ENCODE results near the gene LRMDA.

LRMDA gene

DNA sequence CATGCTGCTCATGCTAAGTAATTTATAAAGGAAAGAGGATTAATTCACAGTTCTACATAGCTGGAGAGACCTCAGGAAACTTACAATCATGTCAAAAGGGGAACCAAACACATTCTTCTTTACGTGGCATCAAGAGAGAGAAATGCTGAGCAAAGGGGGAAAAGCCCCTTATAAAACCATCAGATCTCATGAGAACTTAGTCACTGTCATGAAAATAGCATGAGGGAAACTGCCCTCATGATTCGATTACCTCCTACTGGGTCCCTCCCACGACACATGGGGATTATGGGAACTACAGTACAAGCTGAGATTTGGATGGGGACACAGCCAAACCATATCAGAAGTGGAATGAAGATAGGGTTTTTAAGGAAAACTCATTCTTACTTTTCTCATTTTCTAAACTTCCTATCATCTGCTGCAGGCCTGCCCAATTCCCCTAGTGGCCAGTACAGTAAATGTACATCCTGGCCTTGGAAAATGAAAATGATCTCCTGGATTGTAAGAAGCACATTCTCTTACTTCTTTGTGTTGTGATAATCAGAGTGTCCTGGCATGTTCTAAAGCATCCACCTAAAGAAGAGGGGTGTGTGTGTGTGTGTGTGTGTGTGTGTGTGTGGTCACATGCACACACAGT lies 421.5 kb downstream of the LRMDA start:
- no peak for DNase-seq

DNA sequence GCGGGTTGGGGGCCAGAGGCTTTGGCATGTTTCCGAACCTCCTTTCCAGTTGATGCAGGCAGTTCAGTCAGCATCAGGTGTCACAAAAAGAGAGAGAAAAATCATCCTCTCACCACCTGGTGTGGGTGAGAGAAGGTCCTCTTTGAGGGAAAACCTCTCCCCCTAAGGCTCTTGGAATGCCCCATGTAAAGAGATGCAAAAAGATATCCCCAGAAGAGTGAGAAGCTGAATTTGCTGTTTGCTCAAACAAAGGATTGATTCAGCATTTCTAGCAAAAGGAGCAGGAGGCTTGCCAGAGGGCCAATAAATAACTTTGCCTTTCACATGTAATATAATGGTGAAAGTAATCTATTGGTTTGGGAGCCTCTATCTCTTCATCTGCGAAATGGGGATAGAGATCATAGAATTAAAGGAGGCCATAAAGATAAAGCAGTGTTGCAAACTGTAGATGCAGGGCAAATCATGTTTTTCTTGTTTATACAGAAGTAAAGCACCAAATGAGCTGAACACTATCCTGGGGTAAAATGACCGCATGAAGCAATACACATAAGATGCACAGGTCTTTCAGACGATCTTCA lies 425.9 kb downstream of the LRMDA start:
- DNase-seq = no peak

DNA sequence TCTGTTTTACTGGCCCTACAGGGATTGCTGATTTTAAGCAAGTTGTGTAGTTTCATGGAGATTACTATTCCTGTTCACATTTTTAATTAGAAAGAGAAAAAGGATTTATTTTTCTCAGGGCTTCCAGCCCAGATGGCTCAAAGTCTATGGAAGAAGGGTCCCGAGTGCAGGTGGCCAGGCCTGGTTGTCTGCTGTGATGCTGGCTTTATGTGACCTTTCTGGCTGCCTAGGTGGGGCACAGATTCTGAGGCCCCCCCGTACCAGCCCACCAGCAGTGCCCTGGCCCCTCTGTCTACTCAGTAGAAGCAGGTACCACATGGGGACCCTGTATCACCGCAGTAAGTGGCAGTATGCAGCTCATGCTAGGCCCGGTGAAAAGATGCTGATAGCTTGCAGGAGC lies 426.5 kb downstream of the LRMDA start:
- DNase-seq = no peak

DNA sequence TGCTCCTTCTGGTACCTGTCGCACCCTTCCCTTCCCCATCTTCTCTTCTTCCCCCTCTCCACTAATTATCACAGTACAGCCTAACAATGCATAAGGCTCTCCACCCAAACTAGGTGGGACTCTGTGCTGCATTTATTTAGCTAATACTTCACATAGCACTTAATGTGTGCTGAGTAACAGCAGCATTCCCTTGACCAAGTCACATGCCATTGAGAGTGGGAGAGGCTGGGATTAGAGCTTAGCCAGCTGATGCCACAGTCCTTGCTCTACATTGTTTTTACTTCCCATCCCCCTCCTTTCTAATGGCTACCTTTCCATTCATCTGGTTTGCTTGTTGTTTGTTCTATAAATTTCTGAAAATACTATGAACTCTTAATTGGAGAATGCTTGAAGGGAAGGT lies 426.9 kb downstream of the LRMDA start:
- DNase-seq = no peak

DNA sequence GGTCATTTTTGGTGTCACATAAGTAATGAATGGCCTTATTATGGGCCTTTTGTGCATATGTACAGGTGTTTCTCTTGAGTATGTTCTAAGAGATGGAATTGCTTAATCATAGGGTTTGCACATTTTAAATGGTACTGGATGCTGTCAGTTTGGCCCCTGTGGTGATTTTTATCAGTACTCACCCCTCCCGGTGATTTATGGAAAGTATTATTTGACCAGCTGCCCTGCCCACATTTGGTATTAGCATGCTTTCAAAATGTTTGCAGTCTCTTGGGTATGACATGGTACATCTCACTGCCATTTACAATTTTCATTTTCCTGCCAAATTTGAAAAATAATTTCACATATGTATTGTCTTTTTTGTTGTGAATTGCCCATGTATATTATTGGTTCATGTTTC lies 427.7 kb downstream of the LRMDA start:
- no peak for DNase-seq

DNA sequence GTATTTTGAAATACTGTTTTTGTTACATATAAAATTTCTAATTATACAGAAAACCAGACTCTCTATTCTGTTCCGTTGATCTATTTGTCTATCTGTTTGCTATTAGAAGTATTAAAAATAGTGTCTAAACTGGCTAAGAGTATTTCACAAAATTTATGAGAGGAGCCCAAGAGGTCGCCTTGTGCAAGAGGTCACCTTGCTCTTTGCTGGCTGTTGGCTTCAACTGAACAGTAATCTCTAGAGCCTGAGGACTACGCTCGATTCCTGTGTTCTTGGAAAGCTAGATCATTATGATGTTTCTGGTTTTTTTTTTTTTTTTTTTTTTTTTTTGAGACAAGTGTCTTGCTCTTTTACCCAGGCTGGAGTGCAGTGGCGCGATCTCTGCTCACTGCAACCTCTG lies 428.6 kb downstream of the LRMDA start:
- DNase-seq = no peak

DNA sequence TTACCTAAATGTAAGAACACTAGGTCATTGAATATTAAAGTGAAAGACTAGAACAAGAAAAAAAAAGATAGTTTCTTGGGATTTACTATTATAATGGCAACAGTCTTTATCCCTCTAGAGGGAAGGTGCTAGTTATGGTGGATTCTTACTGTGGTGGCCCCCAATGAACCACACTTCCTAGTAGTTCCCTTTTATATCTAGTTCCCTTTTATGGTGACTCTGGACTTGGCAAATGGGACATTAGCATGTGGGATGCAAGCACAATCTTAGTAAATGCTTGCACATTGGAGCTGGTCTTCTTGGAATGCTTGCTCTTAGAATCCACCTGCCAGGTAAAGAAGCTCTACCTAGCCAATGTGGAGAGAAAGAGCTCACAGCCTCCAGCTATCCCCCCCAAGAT lies 430.2 kb downstream of the LRMDA start:
- no peak for DNase-seq

DNA sequence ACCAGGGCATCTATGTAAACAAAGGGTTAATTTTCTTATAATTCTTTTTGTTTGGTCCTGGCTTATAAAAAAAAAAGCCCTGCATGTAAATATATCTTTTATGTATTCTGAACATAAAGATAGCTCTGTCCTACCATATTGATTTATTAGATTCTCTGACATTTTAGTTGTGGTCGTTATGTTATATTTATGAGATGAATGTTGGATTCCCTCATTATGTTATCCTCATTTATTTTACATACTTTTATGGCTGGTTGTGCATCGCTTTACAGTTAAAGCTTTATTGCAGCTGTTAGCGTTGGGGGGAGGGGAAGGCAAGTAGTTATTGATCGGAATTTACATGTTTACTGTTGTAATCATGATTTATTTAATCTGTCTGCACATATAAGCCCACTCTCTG lies 431.5 kb downstream of the LRMDA start:
- DNase-seq = no peak

DNA sequence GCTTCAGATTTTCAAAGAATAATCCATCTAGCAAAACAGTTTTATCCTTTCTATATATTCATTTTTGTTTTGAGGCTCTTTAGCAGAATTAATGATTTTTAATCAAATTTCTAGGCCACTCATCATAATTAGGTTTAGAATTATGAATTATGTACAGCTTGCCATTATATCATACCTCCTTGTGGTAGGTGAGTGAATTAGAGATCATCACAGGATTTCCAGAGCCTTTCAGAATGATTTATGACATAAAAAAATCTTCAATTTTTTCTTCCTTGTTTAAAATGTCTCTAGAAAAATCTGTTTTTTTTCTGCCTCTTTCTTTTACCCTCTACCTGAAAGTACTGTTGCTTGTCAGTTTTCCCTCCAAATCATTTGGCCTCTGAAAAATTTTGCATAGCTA lies 433.3 kb downstream of the LRMDA start:
- DNase-seq = no peak

DNA sequence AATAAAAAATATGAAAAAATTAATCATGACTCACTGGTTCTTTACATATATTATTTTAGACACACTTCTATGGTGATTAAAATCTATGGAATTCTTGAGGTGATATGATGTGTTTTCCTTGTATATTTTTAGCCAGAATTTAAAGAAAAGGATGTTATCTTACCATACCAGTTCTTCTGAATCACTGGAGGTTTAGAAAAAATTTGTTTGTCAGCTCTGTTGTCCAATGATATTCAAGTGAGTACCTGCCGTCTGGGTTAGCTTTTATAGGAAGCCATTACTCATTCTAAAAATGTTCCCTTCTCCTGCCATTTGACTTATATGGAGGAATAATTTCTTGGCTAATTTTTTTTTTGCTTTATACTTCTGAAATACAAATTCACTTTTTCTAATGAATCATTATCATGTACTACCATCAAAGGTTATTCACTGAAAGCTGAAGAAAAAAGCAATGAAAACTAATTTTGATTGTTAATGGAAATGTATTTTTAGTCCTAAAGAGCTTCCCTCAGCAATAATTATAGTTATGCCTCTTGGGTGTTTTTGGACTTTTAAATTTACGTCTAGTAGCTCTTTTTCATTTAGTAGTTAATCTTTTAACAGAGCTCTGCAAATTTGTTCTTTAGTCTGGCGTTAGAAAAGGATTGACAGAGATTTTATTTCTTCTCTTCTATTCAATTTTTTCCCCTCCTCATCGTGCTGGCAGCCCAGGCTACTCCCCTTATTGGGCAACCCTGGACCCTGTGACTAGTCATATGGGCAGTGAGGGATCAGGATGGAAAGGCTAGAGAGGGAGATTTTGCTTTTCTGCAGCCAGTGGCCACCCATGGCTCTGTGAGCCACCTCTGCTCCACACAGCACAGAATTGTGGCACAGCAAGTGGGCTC lies 434.2 kb downstream of the LRMDA start:
- no peak for DNase-seq

DNA sequence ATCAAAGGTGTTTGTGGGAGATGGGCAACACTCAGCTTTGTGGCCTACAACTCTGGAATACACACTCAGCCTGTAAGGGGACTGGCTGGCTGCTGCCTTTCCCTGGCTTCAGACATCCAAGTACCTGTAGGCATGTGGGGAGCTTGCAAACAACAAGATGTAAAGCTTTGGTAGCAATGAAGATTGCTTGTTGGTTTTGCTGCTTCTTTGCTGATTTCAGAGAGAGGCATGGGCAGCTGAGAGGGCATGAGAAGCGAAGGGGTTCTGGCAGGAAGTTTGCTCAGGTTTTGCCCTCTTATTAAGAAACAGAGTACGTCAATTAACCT lies 434.8 kb downstream of the LRMDA start:
- DNase-seq = no peak

DNA sequence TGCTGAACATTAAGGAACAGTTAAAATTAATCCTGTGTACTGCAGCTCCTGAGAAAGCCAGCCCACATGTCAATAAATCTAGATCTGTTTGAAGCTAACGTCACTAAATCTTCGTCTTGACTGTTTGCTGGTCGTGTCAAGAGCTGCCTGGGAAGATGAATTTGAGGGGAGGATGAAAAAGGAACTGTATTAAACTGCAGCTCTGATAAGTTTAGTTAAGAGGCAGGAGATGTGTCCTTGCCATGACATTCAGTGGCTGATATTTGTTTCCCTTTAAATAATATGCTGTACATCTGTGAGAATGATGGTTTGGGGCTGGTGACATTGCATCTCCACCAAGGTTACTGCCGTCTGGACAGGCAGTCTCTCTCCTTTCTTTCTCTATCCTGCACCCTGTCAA lies 435.3 kb downstream of the LRMDA start:
- no peak for DNase-seq

DNA sequence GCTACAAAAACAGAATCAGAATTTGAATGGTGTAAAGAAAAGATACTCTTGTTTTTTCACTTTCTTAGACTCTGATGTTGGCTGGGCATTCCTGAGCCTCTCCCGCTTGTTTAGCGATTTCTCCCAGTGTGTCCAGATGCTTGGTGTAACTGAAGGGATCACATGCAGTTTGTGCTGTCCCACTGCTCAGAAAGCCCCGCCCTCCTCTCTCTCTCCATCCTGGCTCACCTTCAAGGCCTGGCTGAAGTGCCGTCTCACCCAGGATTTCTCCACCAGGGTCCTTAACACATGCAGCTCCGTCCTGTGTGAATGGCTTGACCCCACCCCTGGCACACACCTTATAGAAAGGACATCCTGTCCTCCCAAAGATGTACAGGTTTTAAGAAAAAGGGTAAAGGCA lies 437.1 kb downstream of the LRMDA start:
- no peak for DNase-seq

DNA sequence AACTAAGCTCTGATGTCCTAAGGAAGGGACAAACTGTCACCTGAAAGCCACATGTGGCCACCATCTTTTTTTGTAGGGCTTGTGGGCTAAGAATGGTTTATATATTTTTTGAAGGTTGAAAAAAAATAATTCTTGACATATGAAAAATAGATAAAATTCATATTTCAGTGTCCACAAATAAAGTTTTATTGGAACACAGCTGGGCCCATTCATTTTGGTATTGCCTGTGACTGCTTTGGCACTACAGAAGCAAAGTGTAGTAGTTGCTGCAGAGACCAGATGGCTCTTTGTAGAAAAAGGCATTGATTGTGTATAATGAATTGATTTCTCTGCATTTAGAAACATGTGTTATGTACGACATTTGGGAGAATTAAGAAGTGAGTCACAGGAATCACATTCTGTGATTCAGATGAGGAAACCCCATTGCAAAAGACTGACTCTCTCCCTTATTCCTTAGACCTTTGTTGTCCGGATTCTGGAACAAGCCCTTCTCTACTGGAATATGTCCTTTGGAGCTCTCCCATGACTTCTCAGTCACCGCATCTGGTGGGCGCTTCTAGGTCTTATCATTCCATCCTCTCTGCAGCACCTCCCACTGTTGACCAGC lies 438.7 kb downstream of the LRMDA start:
- no peak for DNase-seq

DNA sequence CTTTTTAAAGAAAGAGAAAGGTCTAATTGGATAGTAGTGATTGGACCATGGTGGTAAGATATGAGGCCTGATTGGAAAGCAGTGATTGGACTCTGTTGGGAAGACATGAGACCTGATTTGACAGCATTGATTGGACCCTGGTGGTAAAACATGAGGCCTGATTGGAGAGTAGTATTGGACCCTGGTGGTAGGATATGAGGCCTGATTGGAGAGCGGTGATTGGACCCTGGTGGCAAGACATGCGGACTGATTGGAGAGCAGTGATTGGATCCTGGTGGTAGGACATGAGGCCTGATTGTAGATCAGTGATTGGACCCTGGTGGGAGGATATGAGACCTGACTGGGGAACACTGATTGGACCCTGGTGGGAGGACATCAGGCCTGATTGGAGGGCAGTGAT lies 444.3 kb downstream of the LRMDA start:
- no peak for DNase-seq

DNA sequence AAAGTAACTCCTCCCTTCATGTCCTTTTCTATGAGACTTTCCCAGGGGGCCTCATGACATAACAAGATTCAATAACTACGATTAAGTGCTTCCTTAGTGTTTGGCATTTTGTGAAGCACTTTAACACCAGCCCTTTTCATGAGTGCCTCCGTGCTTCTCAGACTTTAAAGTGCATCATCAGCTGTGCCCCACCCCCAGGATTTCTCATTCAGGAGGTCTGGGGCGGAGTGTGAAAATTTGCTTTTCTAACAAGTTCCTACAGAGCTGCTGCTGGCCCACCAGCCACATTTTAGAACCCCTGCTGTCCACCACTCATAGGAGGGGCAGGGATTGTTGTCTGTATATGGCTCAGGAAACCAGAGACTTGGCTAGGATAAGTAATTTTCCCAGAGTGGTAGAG lies 445.3 kb downstream of the LRMDA start:
- no peak for DNase-seq

DNA sequence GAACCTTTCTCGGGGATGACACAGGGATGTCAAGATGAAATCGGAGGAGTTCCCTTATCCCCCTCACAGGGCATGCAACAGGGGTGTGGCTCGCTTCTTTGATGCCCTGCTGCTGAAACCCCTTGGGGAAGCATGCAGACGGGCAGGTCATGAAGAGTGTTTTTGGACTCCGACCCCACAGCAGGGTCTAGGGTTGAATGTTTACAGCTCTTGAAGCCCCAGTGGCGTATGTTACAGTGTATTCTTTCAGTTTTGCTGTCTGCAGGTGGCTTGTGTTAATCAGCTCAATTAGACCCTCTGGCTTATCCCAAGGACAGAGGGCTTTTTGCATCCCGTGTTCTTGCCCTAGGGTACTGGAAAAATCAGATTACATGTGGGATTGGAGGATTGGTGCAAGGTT lies 446.5 kb downstream of the LRMDA start:
- no peak for DNase-seq

DNA sequence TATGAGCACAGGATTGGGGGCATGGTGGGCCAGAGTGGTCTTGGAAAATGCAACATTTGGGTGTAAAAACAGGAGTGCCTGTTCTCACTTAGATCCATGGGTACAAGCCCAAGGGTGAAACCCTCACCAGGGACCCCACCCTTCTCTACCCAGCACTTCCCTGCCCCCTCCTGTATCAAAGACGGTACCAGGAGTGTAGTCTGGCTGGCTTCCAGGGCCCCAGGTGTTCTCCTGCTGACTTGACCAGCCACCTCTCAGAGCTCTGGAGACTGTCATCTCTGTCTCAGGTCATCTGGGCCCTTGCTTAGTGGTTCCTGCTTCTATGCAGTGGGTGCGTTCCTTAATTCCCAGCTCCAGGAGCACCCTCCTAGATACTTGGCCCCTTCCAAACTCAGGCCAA lies 447.2 kb downstream of the LRMDA start:
- no peak for DNase-seq

DNA sequence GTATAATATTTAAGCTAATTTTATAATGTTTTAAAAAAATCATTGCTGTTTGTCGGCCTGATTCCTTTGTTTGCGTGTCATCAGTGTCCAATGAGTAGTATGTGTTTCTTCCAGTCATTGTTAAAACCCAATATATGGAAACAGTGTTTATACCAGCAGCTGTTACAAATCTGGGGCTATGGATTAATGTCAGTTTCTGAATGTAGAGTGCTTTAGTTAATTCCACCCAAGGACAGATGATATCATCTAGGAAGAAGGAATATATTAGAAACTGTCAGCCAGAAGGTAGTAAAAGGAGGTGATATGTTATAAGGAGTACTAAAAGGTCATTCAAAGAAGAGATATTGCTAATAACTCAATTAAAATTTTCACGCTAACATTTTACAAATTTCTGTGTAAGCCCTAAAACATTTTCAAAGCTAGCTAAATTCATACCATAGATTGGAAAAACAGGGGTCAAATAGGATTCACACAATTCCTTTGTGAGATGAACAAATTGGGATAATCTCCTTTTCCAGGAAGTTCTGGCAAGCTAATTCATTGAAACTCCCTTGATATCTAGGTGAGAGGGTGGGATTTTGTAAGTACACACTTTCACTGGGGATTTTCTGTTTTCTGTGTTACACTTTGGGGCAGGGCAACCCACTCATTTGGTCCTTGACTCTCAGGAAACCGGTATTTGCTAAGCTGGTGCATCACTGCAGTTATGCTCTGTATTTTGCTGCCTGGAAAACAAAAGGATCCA lies 448.8 kb downstream of the LRMDA start:
- no peak for DNase-seq

DNA sequence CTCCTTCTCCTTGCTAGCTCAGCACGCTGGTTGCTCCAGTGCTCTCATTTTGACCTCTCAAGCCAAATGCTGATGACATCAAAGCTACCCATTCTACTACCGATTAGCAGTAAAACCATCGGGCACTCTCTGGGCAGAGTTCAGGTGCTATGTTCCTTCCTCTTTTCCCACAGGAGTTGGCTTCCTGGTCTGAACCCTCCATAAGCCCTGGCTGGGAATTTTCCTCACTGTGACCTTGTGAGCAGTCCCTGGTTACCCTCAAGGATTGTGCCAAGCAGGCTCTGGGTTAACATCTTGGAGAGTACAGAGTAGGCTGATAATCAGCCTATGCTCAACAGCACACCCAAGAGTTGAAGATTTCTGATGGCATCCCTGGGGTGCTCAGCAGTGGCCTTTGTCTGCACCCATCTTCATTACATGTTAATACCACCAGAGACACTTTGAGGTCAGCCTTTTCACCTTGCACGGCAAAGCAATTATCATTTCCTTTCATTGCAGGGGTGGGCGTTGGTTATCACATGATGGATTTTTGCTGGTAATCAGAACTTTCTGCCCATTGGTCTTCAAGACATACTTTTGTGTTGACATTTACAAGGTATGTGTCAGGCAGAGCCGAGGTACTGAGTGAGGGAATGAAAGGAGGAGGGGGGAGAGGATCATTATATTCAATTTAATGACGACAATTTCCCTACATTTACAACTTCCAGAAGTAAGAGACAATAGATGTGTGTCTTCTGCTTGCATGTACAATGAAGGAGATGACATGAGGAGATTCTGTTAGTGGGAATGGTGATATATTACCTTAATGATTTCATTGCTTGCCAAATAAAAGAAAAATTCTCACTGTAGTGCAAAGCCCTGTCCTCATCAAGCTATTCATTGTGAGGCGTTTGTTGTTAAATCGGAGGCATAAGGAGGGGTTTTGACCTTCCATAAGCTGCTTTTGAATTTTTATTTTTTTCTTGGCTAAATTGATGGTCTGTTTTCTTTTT lies 452.0 kb downstream of the LRMDA start:
- DNase-seq = no peak

DNA sequence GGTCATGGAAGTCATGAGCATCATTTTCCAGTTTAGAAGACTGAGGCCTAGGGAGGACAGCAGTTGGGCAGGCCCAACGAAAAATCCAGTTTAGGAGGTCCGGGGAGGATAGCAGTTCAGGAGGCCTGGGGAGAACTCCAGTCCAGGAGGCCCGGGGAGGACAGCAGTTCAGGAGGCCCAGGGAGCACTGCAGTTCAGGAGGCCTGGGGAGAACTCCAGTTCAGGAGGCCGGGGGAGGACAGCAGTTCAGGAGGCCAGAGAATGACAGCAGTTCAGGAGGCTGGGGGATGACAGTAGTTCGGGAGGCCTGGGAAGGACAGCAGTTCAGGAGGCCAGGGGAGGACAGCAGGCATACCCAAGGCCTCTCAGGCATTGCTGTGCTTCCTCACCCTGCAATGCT lies 453.4 kb downstream of the LRMDA start:
- DNase-seq = no peak

DNA sequence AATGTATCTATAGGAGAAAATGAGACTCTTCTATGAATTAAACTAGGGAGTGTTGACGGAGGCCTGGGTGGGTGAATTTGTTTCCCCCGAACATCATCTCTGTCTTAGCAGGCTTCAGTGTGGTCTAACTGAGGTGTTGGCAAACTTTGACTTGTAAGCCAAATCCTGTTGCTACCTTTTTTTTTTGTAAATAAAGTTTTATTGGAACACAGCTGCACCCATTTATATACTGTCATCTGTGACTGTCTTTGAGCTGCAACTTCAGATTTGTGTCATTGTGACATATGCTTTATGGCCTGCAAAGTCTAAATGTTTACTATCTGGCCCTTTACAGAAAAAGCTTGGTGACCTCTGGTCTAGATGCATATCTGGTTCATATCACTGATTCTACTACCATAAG lies 455.9 kb downstream of the LRMDA start:
- DNase-seq = no peak
